ENCODE results near the gene BTG2.

DNA sequence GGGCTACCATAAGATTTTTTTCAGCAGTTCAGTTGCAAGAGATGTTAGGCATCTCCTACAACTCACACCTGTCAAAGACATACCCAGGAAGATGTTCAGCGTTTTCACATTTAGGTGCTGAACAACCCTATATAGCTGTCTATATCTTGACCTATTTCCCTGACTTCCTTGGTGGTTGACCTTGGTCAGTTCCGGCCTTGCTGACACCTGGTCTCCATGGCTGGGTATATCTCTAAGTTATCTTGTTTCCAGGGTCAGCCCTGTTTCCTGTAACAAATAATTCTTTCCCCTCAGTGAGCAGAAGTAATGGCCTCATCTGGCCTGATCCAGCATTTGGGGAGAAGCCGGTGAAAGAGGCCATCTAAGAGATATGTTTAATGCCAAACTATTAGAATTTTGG, 2.4 kb upstream of the BTG2 start:
- TF ChIP-seq, protein P1, sequence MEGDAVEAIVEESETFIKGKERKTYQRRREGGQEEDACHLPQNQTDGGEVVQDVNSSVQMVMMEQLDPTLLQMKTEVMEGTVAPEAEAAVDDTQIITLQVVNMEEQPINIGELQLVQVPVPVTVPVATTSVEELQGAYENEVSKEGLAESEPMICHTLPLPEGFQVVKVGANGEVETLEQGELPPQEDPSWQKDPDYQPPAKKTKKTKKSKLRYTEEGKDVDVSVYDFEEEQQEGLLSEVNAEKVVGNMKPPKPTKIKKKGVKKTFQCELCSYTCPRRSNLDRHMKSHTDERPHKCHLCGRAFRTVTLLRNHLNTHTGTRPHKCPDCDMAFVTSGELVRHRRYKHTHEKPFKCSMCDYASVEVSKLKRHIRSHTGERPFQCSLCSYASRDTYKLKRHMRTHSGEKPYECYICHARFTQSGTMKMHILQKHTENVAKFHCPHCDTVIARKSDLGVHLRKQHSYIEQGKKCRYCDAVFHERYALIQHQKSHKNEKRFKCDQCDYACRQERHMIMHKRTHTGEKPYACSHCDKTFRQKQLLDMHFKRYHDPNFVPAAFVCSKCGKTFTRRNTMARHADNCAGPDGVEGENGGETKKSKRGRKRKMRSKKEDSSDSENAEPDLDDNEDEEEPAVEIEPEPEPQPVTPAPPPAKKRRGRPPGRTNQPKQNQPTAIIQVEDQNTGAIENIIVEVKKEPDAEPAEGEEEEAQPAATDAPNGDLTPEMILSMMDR (IDR thresholded peaks at IDR 0.05; ENCODE audit: low read length): no peak
- TF ChIP-seq EZH2 (optimal IDR thresholded peaks at IDR 0.05; ENCODE audit: low read depth, low read length): no peak
- TF ChIP-seq EZH2phosphoT487 (IDR thresholded peaks at IDR 0.05; ENCODE audit: low read length): no peak
